Gastroesophageal sphincter (tissue), 3 donors: ENCODE data around the gene MAN1A1.

Source experiments
- CTCF ChIP-seq, 4 experiments: fragments of 200-600 bp in 2 of 4; fragments of 450-650 bp in 2 of 4; sonication (generic) in 1 of 4; IDR thresholded peaks; one replicate each; pipeline ENCODE4 v1.5.1; 2017 to 2019; ENCODE audit warnings: antibody characterized with exemption in 4 of 4, mild to moderate bottlenecking in 2 of 4, moderate library complexity in 2 of 4
- EP300 ChIP-seq: sonication (generic); formaldehyde crosslinking; IDR thresholded peaks from one replicate; pipeline ENCODE4 v1.6.1; 2017; ENCODE audit warnings: antibody characterized with exemption, mild to moderate bottlenecking
- POLR2A ChIP-seq, 2 donors: fragments of 450-650 bp; IDR thresholded peaks; one replicate each; pipeline ENCODE4 v1.6.1; 2017; ENCODE audit warnings: antibody characterized with exemption in 2 of 2, mild to moderate bottlenecking in 2 of 2, moderate library complexity in 1 of 2

GRCh38 chr6:119233312-119233984, 116.1 kb downstream of the MAN1A1 start:
- TF ChIP-seq POLR2A (IDR thresholded peaks at IDR 0.05) (no peak), EP300 (no peak), CTCF (IDR thresholded peaks at IDR 0.05) (no peak)
